NCI-H748 (cell line): ENCODE results near the gene ULK4.
A peak's percentile ranks its signal among the peaks of the same experiment; 100 is the strongest.
"Not testable (repeated sequence)": the region's sequence is repeated elsewhere in the genome, so short reads cannot be mapped to it uniquely, and the experiment has no call there.

ENCODE experiments used
- DNase-seq: peaks from one replicate; lab custom pipeline; 2025; ENCODE audit not compliant: unreplicated experiment; lab: John Stamatoyannopoulos, UW

ULK4 gene

GRCh38 chr3:41960826-41961750 lies 815 bp downstream of the ULK4 start:
- peak; percentile 77 for DNase-seq

DNA sequence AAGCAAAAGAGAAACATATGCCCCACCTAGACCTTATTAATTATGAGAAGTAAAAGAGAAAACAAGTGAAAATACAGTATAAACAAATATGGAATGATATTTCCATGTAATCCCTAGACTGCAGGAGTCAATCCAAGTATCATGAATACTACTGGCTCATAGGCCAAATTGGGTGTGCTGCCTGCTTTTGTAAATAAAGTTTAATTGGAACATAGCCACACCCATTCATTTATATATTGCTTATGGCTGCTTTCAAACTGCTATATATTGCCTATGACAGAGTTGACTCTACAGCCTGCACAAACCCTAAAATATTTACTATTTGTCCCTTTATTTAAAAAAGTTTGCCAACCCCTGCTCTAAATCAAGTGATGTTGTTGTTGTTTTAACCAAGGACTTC lies 5.3 kb downstream of the ULK4 start:
- DNase-seq: no peak

GRCh38 chr3:41955192-41955591 lies 6.7 kb downstream of the ULK4 start:
- DNase-seq: no peak

- no peak for DNase-seq
These were observed 18.5 kb downstream of the ULK4 start for GRCh38 chr3:41943311-41943843.

- DNase-seq: no peak
These were observed 21.5 kb downstream of the ULK4 start for GRCh38 chr3:41940393-41940792.

DNA sequence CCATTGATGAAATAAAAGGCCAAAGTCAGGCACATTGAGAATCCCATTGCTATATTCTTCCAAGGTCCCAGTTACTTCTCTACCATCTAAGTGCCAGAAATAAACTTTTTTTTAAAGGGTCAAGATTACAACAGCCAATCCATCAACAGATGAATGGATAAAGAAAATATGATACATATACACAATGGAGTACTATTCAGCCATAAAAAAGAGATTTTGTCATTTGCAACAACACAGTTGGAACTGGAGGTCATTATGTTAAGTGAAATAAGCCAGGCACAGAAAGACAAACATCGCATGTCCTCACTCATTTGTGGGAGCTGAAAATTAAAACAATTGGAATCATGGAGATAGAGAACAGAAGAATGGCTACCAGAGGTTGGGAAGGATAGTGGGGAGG lies 25.5 kb downstream of the ULK4 start:
- no peak for DNase-seq

DNA sequence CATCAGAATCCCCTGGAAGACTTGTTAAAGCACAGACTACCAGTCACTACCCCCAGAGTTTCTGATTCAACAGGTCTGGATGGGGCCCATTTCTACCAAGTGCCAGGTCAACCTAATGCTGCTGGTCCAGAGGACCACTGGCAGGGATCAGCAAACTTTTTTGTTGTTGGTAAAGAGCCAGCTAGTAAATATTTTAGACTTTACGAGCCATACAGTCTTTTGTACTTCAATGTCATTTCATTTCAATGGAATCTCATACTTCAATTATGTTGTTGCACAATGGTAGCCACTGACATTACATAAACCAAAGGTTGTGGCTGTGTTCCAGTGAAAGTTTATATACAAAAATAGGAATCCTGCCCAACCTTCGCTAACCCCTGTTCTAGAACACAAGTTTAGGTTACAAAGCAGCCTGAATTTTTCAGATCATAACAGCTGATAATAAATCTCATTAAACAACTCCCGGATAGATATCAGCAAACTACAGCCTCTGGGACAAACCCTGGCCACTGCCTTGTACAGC lies 28.7 kb downstream of the ULK4 start:
- DNase-seq: no peak

DNA sequence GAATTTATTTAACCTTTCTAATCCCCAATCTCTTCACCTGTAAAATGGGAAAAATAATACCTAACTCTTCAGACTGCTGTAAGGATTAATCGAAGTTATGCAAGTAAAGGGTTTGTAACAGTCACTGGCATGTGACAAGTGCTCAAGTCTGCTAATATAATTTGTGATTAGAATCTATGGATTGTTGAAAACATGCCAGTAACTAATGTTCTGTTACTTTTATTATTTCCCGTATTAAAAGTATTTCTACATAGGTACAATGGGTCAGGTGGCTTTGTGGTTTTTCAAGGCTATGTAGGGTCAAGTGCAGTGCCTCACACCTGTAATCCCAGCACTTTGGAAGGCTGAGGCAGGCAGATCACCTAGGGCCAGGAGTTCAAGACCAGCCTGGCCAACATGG lies 29.4 kb downstream of the ULK4 start:
- DNase-seq: no peak

GRCh38 chr3:41920406-41920965 lies 41.4 kb downstream of the ULK4 start:
- no peak for DNase-seq

DNA sequence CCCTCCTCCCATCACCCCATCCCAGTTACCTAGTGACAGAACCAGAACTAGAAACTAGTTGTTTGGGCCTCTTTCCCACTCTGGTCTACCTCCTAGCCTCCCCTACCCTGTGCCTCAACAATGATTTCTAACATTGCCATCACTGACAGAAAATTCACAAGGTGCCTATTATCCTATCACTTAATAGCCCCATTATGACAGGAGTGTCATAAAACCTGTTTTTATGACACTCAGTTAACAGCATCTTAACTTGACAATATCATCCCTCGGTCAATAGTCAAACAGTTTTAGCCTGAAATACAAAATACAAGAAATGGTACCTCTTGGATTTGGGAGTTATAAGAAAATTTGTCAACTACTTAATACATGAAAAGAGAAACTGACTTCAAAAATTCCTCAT lies 46.5 kb downstream of the ULK4 start:
- DNase-seq: peak; percentile 6

DNA sequence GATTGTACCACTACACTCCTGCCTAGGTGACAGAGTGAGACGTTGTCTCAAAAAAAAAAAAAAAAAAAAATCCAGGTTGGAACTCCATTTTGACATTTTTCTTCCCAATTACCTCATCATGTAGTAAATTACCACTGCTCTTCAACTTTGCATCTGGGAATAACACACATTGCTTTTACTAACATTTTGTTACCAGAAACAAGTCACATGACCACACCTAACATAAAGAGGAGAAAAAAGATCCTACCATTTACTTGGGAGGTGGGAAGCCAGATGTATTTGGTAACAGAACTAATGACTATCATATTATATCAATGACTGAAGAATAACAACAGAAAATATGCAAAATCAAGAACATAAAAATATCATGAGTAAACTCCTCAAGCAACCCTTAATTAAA lies 49.6 kb downstream of the ULK4 start:
- DNase-seq: no peak

DNA sequence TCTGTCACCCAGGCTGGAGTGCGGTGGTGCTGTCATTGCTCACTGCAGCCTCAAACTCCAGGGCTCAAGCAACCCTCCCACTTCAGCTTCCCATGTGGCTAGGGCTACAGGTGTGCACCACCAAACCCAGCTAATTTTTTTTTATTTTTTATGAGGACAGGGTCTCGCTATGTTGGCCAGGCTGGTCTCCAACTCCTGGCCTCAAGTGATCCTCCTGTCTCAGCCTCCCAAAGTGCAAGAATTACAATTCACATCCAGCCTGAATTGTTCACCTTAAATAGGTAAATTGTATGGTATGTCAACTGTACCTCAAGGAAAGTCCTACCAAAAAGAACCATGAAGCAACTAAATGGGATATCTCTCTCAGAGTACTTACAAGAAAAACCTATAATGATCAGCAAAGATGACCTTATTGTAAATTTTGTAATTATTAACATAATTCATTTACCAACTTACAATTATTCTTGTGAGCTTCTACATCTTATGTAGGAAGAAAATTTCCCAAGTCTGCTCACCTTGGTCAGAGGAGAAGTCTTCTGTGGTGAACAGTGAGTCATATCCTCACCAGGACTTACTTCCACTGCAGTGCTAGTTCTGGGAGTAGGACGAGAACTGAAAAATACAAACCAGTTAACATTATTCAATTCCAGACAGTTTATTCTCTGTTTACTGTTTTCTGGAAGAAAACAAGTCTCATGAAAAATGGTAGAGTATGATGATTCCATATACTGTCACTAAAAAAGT lies 54.4 kb downstream of the ULK4 start:
- no peak for DNase-seq

GRCh38 chr3:41900265-41900664 lies 61.6 kb downstream of the ULK4 start:
- DNase-seq: no peak

- DNase-seq: no peak
These were observed 63.3 kb downstream of the ULK4 start for GRCh38 chr3:41898631-41899030.

DNA sequence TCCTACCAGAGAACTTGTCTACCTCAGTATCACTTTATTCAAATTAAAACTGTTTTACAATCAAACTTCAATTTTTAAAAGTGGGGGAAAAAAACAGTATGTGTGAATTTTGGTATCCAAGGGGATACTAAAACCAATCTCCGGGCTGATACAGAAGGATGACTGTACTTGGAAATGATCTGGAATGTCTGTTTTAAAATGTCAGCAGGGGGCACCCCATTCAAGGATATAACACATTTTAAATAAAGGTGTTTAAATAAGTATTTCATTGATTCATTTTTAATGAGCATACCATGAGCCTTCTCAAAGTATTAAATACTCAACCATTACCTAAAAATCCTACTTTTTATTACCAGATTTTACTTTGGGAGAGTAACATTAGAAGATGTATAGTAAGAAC lies 67.9 kb downstream of the ULK4 start:
- DNase-seq: peak; percentile 26

DNA sequence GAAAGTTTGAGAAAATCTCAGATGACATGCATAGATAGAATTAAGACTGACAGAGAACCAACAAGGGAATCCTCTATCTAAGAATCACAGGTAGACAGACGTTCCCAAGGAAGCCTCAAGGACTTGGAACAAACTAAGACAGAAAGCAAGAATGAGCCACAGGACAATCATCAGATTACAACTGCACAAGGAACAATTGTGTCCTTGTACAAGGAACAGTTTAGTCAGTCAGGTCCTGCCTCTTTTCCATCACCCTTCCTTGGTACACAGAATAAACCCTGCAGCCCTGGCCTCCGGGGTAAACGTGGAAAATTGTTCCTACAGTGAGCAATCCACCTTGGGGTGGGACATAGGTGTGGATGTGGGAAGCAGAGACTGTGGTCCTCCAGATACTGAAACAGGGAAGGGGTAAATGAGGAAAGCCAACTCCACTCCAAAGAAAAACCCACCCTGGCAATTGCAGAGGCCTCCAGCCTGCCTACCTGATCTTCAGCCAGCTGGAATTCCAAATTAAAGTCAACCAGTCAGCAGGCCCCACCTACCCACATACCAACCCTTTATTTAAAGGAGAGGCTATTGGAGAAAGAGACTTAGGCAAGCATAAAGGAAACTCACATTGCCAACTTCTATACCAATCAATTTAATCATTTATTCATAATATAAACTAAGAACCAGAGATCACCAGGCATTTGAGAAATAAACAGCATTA lies 73.4 kb downstream of the ULK4 start:
- DNase-seq: no peak

- no peak for DNase-seq
These were observed 78.9 kb downstream of the ULK4 start for GRCh38 chr3:41882956-41883355.

DNA sequence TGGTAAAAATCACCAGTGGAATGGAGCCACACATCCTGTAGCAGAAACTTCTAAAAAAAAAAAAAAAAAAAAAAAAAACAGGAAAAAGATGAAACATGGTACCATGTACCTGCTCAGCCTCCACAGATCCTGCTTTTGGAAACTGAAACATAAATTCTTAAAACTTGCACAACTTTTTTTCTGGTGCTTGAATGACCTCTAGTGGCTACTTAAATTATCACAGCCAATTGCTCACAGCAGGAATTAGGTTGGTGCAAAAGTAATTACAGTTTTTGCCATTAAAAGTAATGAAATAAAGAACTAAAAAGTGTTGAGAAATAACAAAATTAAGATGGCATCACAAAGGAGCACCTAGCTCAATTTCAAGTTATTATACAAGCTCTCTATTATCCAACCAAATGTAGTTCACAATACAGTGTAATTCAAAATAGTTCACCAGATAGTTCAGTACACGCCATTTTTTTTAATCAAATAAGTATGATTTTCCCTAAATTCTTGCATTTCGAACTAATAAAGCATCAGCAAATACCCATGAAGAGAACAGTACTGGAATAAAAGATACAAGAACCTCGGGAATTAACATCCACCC lies 80.6 kb downstream of the ULK4 start:
- DNase-seq: peak; percentile 26

DNA sequence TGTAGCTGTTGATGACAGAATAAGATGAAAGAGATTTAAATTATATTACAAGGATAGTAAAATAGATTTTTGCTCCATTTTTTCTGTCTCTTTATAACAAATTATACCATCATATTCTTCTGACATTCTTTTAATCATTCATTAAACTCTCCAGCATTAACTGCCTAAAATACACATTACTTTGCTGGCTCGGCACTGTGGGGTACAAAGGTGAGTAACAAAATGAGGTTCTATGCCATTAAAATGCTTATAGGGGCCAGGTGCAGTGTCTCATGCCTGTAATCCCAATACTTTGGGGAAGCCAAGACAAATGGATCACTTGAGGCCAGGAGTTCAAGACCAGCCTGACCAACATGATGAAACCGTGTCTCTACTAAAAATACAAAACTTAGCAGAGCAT lies 81.5 kb downstream of the ULK4 start:
- no peak for DNase-seq

GRCh38 chr3:41877741-41878140 lies 84.2 kb downstream of the ULK4 start:
- DNase-seq: not testable (repeated sequence)
